Calu3 (cell line): Measurements from ENCODE around the gene SYNE2. TPM values are rescaled to one million over a fixed set of nuclear protein-coding genes. Genes with fewer than 3 reads are reported as not detected.

Experiments used
- BruUV-seq: library from RNA; stranded (reverse); fragments of 400-500 nt; replicated peaks from 2 replicates; lab custom pipeline; 2021; lab: Mats Ljungman, UMichigan
- CTCF ChIA-PET: fragments of 300-600 bp; sonication (Branson Sonifier 250); formaldehyde crosslinking; loops from one replicate; lab custom pipeline; 2022; ENCODE audit warnings: antibody characterized with exemption; lab: Charles Lee
- DNase-seq: peaks from one replicate; pipeline ENCODE4 v3.0.0; 2022
- H3K27ac Mint-ChIP-seq: one replicate; pipeline ENCODE4 v1.8.0; 2022; ENCODE audit warnings: mixed read lengths; ENCODE audit not compliant: unreplicated experiment
- H3K27me3 Mint-ChIP-seq: one replicate; pipeline ENCODE4 v1.8.0; 2022; ENCODE audit warnings: mixed read lengths; ENCODE audit not compliant: unreplicated experiment
- H3K36me3 Mint-ChIP-seq: one replicate; pipeline ENCODE4 v1.8.0; 2022; ENCODE audit warnings: mild to moderate bottlenecking, moderate library complexity, mixed read lengths; ENCODE audit not compliant: insufficient read depth, unreplicated experiment
- H3K4me1 Mint-ChIP-seq: one replicate; pipeline ENCODE4 v1.8.0; 2022; ENCODE audit warnings: mild to moderate bottlenecking, low read depth, mixed read lengths; ENCODE audit not compliant: unreplicated experiment
- H3K4me3 Mint-ChIP-seq: one replicate; pipeline ENCODE4 v1.8.0; 2022; ENCODE audit warnings: mild to moderate bottlenecking, low read depth, moderate library complexity, mixed read lengths; ENCODE audit not compliant: unreplicated experiment
- H3K9me3 Mint-ChIP-seq: one replicate; pipeline ENCODE4 v1.8.0; 2022; ENCODE audit warnings: low read depth, mixed read lengths; ENCODE audit not compliant: unreplicated experiment
- intact Hi-C: fragments of 100-400 bp; cut with micrococcal nuclease; formaldehyde crosslinking; loops from one replicate; pipeline ENCODE4 v1.10.0; 2022; ENCODE audit not compliant: unreplicated experiment
- total RNA-seq: library from RNA; stranded (reverse); gene quantifications from 2 replicates; pipeline ENCODE4 v1.2.3, GENCODE V29; 2022
- TF ChIP-seq, protein P1 (sequence below): fragments of 200-600 bp; IDR thresholded peaks from one replicate; pipeline ENCODE4 v1.8.0; 2022; ENCODE audit warnings: antibody characterized with exemption; ENCODE audit not compliant: unreplicated experiment

The SYNE2 gene
- total RNA-seq, 1 experiment from 2014 or later, result 171 TPM

DNA sequence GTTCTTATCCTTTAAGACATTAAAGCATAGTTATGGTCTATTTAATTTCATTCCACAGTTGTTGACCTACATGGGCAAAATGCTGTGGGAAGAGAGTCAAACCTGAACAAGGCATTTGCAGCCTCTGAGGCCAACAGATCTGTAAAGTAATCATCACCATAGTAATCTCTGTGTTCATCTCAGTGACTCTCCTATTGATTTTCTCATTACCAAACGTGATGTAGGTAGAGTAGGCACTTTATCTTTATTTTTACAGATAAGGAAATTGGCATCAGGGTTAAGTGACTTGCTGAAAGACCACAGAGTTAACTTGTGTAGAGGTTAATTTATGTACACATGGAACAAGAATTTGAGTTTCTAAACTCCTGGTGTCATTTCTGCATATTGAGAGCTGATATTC is 238.4 kb downstream of the SYNE2 start:
- CTCF ChIA-PET, result no interaction called here
- no peak for DNase-seq
- intact Hi-C loops, result no loop called here
- BruUV-seq, result no TSS peak
- Mint-ChIP-seq H3K36me3 (peaks cover 17% of the 10 kb centered on the region), H3K27me3 (no peaks in the 10 kb centered on the region), H3K27ac (peak overlapping the region; percentile 69), H3K4me1 (peaks cover 22% of the 10 kb centered on the region), H3K4me3 (no peak overlapping the region), H3K9me3 (no peaks in the 10 kb centered on the region)
- TF ChIP-seq, protein P1, sequence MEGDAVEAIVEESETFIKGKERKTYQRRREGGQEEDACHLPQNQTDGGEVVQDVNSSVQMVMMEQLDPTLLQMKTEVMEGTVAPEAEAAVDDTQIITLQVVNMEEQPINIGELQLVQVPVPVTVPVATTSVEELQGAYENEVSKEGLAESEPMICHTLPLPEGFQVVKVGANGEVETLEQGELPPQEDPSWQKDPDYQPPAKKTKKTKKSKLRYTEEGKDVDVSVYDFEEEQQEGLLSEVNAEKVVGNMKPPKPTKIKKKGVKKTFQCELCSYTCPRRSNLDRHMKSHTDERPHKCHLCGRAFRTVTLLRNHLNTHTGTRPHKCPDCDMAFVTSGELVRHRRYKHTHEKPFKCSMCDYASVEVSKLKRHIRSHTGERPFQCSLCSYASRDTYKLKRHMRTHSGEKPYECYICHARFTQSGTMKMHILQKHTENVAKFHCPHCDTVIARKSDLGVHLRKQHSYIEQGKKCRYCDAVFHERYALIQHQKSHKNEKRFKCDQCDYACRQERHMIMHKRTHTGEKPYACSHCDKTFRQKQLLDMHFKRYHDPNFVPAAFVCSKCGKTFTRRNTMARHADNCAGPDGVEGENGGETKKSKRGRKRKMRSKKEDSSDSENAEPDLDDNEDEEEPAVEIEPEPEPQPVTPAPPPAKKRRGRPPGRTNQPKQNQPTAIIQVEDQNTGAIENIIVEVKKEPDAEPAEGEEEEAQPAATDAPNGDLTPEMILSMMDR, result no peak

DNA sequence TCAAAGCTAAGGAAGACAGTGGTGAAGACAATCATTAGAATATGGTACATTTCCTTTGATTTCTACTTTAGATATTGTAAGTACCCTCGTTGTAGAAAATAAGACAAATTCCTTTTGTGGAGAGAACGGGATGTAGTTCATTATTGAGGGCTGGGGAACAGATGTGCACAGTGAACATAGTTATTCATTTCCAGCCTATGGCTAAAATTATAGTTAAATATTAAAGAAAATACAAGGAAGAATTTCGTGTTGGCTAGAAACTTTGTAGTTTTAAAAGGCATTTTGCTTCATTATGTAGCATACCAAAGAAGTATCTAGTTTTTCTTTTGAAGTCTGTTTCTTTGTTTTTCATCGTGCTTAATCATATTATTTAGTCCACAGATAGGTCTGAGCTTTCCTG is 239.5 kb downstream of the SYNE2 start:
- no peak for DNase-seq
- peak overlapping the region; percentile 56 for H3K4me3 Mint-ChIP-seq
- peak overlapping the region; percentile 69 for H3K27ac Mint-ChIP-seq
- no peaks in the 10 kb centered on the region for H3K9me3 Mint-ChIP-seq
- H3K36me3 Mint-ChIP-seq, result peaks cover 17% of the 10 kb centered on the region
- CTCF ChIA-PET, result no interaction called here
- peaks cover 22% of the 10 kb centered on the region for H3K4me1 Mint-ChIP-seq
- TF ChIP-seq, protein P1, result no peak
- intact Hi-C loops, result no loop called here
- no TSS peak for BruUV-seq
- H3K27me3 Mint-ChIP-seq, result no peaks in the 10 kb centered on the region

DNA sequence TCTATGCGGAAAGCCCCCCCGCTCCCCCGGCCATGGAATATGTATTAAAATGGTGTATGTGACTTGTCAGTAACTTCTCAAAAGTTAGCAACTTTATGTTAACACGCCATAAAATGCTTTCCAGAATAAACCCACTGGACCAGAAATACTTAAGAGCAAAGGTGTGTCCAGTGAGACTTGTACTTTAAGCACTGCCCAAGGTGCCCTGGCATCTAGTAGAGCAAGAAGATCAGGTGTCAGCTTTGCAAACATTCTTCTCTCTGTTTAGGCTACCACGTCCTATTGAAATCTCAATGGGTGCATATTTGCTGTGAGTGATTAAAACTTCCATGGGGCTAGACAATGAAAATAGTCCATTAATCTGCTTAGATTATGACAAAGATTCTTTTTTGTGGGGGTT is 240.1 kb downstream of the SYNE2 start:
- Mint-ChIP-seq H3K9me3 (no peaks in the 10 kb centered on the region), H3K27me3 (no peaks in the 10 kb centered on the region), H3K4me3 (peak overlapping the region; percentile 56), H3K27ac (peak overlapping the region; percentile 69), H3K36me3 (peaks cover 20% of the 10 kb centered on the region), H3K4me1 (peaks cover 22% of the 10 kb centered on the region)
- CTCF ChIA-PET, result no interaction called here
- TF ChIP-seq, protein P1, result no peak
- DNase-seq, result peak; percentile 45
- no TSS peak for BruUV-seq
- intact Hi-C loops, result no loop called here

DNA sequence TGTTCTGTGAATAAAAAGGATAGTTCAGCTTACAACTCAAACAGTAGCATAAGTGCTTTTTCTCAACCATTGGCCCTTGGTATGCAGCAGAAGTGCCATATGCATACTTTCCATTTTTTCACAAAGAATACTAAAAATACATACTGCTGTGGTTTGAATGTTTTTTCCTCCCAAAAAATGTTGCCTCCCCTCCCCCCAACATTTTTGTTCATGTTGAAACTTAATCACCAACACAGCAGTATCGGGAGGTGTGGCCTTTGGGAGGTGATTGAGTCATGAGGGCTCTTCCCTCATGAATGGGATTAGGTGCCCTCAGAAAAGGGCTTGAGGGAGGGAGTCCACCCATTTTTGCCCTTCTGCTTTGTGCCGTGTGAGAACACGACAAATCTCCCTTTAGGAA is 242.8 kb downstream of the SYNE2 start:
- Mint-ChIP-seq H3K36me3 (peaks cover 25% of the 10 kb centered on the region), H3K4me1 (peaks cover 22% of the 10 kb centered on the region), H3K27ac (no peak overlapping the region), H3K9me3 (no peaks in the 10 kb centered on the region), H3K4me3 (no peak overlapping the region), H3K27me3 (no peaks in the 10 kb centered on the region)
- no peak for DNase-seq
- TF ChIP-seq, protein P1, result no peak
- CTCF ChIA-PET, result no interaction called here
- intact Hi-C loops, result no loop called here
- no TSS peak for BruUV-seq
